ENCODE measurements around the gene RPL38. TPM values are rescaled to one million over a fixed set of nuclear protein-coding genes. Genes with fewer than 3 reads are reported as not detected.

RPL38 gene
- total RNA-seq, 2 donors from 2014 or later, result 163 to 177 TPM

- H3K4me3 ChIP-seq, result no peak overlapping the region
- no peak for DNase-seq (ENCODE audit: low spot score)
- H3K9me3 ChIP-seq, result no peaks in the 10 kb centered on the region
- H3K27me3 ChIP-seq (replicated peaks; ENCODE audit: insufficient read depth), result no peaks in the 10 kb centered on the region
- no peak overlapping the region for H3K27ac ChIP-seq
- H3K4me1 ChIP-seq (ENCODE audit: control insufficient read depth in 1 of 2, low read depth in 2 of 2), result no peaks in the 10 kb centered on the region
- ATAC-seq (ENCODE audit: insufficient number of reproducible peaks, low FRiP score, low read depth), result no peak
- TF ChIP-seq, protein P1, sequence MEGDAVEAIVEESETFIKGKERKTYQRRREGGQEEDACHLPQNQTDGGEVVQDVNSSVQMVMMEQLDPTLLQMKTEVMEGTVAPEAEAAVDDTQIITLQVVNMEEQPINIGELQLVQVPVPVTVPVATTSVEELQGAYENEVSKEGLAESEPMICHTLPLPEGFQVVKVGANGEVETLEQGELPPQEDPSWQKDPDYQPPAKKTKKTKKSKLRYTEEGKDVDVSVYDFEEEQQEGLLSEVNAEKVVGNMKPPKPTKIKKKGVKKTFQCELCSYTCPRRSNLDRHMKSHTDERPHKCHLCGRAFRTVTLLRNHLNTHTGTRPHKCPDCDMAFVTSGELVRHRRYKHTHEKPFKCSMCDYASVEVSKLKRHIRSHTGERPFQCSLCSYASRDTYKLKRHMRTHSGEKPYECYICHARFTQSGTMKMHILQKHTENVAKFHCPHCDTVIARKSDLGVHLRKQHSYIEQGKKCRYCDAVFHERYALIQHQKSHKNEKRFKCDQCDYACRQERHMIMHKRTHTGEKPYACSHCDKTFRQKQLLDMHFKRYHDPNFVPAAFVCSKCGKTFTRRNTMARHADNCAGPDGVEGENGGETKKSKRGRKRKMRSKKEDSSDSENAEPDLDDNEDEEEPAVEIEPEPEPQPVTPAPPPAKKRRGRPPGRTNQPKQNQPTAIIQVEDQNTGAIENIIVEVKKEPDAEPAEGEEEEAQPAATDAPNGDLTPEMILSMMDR (IDR thresholded peaks at IDR 0.05), result no peak
- no peaks in the 10 kb centered on the region for H3K36me3 ChIP-seq
These were observed 44.1 kb upstream of the RPL38 start for GRCh38 chr17:74159226-74159840.

DNA sequence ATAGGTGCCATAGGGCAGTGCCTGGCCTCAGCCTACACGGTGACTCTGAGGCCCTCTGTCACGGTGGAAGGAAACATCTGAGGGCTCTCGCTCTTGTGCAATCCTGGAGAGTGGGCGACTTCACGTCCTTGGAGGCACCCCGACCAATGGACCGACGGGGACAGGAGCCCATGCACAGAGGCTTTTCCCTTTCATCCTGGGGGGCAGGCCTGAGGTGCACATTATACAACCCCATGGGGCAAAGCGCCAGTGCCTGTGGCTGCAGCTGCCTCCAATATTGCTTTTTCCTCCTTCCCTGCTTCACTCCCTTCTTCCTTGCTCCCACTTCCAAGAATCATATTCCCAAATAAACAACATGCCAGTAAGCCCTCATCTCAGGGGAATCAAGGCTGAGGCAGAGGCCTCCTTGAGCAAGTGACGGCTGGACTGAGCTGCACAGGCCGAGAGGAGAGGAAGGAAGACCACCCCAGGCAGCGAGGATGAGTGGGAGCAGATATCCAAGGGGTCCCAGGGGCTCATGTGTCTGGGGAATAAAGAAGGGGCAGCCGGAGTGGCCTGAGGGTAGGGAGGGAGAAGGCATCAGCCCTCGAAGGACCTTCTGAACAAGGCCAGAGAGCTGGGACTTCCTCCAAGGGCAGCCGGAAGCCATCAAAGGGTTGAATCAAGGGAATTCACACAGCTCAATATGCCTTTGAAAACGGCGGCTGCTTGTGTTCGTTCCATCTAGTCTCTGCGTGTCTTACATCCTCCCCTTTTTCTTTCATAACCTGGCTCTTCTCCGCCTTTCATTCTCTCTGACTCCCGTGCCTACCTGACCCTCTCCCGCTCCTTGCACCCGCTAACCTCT is 42.6 kb upstream of the RPL38 start:
- TF ChIP-seq, protein P1 (IDR thresholded peaks at IDR 0.05), result no peak
- DNase-seq (ENCODE audit: low spot score), result no peak
- Histone ChIP-seq H3K9me3 (no peaks in the 10 kb centered on the region), H3K27ac (no peak overlapping the region), H3K36me3 (no peaks in the 10 kb centered on the region), H3K4me1 (ENCODE audit: control insufficient read depth in 1 of 2, low read depth in 2 of 2) (no peaks in the 10 kb centered on the region), H3K4me3 (no peak overlapping the region), H3K27me3 (replicated peaks; ENCODE audit: insufficient read depth) (no peaks in the 10 kb centered on the region)
- ATAC-seq (ENCODE audit: insufficient number of reproducible peaks, low FRiP score, low read depth), result no peak

- Histone ChIP-seq H3K36me3 (no peaks in the 10 kb centered on the region), H3K4me3 (no peak overlapping the region), H3K27me3 (replicated peaks; ENCODE audit: insufficient read depth) (no peaks in the 10 kb centered on the region), H3K4me1 (ENCODE audit: control insufficient read depth in 1 of 2, low read depth in 2 of 2) (no peaks in the 10 kb centered on the region), H3K27ac (no peak overlapping the region), H3K9me3 (no peaks in the 10 kb centered on the region)
- DNase-seq (ENCODE audit: low spot score) (no peak), ATAC-seq (ENCODE audit: insufficient number of reproducible peaks, low FRiP score, low read depth) (no peak)
- TF ChIP-seq, protein P1 (IDR thresholded peaks at IDR 0.05), result no peak
These were observed 42.0 kb upstream of the RPL38 start for GRCh38 chr17:74161503-74161875.

DNA sequence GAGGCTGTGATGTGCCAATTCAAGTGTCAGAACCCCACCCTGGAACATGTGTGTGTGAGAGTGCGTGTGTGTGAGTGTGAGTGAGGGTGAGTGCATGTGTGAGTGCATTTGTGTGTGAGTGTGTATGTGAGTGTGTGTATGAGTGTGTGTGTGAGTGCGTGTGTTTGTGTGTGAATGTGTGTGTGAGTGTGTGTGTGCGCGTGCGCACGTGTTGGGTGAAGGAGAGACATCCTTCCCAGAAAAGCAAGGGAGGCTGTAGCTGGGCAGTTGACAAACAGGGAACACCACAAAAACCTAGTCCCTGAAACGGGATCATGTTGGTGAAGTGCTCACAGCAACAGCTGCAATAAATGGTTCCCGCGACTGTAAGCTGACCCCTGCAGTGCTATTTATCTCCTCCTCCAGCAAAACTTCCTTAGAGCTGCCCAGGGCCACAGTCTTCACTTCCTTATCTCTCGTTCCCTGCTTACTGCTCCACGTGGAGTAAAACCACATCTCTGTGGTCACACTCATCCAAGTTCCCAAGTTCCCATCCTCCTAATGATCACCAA is 40.1 kb upstream of the RPL38 start:
- TF ChIP-seq, protein P1 (IDR thresholded peaks at IDR 0.05), result no peak
- Histone ChIP-seq H3K27me3 (replicated peaks; ENCODE audit: insufficient read depth) (no peaks in the 10 kb centered on the region), H3K36me3 (no peaks in the 10 kb centered on the region), H3K27ac (no peak overlapping the region), H3K4me1 (ENCODE audit: control insufficient read depth in 1 of 2, low read depth in 2 of 2) (no peaks in the 10 kb centered on the region), H3K4me3 (no peak overlapping the region), H3K9me3 (no peaks in the 10 kb centered on the region)
- DNase-seq (ENCODE audit: low spot score) (no peak), ATAC-seq (ENCODE audit: insufficient number of reproducible peaks, low FRiP score, low read depth) (no peak)

DNA sequence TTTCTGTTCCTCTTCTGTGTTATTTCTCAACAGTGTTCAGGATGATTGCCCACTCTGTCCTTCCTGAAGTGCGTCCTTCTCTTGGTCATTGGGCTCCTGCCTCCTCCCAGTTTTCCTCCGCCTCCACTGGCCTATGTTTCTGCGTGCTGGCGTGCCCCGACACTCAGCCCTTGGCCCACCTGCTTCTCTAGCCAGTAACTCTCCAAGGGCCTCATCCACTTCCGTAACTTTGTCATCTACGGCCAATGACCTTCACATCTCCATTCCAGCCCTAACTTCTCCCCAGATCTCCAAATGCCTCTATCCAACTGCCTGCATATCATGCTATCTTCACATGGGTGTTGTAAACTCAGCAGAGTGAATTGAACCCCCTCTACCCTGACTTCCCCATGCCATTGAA is 39.6 kb upstream of the RPL38 start:
- H3K27ac ChIP-seq, result no peak overlapping the region
- no peaks in the 10 kb centered on the region for H3K27me3 ChIP-seq (replicated peaks; ENCODE audit: insufficient read depth)
- no peaks in the 10 kb centered on the region for H3K9me3 ChIP-seq
- no peaks in the 10 kb centered on the region for H3K4me1 ChIP-seq (ENCODE audit: control insufficient read depth in 1 of 2, low read depth in 2 of 2)
- ATAC-seq (ENCODE audit: insufficient number of reproducible peaks, low FRiP score, low read depth) (no peak), DNase-seq (ENCODE audit: low spot score) (no peak)
- TF ChIP-seq, protein P1 (IDR thresholded peaks at IDR 0.05), result no peak
- no peak overlapping the region for H3K4me3 ChIP-seq
- H3K36me3 ChIP-seq, result no peaks in the 10 kb centered on the region
